Measurements from ENCODE around the gene MYO5B.
"Not testable (repeated sequence)": the region's sequence is repeated elsewhere in the genome, so short reads cannot be mapped to it uniquely, and the experiment has no call there.

Gene MYO5B

GRCh38 chr18:49804096-49804495 is 390.9 kb downstream of the MYO5B start:
- H3K4me2 ChIP-seq (ENCODE audit: low read depth, low read length), result no peak overlapping the region
- DNase-seq, result no peak
- H2AFZ ChIP-seq (ENCODE audit: low read length), result no peak overlapping the region
- H3F3A ChIP-seq (ENCODE audit: insufficient read depth, low read length), result no peaks in the 10 kb centered on the region
- H3K4me1 ChIP-seq (ENCODE audit: low read length), result no peaks in the 10 kb centered on the region
- H3K27me3 ChIP-seq (replicated peaks; ENCODE audit: insufficient read depth, low read length), result no peaks in the 10 kb centered on the region
- H3K9me3 ChIP-seq (replicated peaks; ENCODE audit: insufficient read depth, low read length), result no peaks in the 10 kb centered on the region
- no peak overlapping the region for H3K27ac ChIP-seq (ENCODE audit: low read length)
- H4K20me1 ChIP-seq (ENCODE audit: insufficient read depth, low read length), result no peaks in the 10 kb centered on the region
- peaks cover 56% of the 10 kb centered on the region for H3K79me2 ChIP-seq (ENCODE audit: low read length)
- no peaks in the 10 kb centered on the region for H3K36me3 ChIP-seq (replicated peaks; ENCODE audit: insufficient read depth, low read length)
- H3K9me2 ChIP-seq (replicated peaks; ENCODE audit: insufficient read depth, low read length), result no peaks in the 10 kb centered on the region
- H3K4me3 ChIP-seq (ENCODE audit: low read length), result no peak overlapping the region
- no peak overlapping the region for H3K9ac ChIP-seq (ENCODE audit: low read length)
- TF ChIP-seq EZH2 (optimal IDR thresholded peaks at IDR 0.05; ENCODE audit: low read depth, low read length) (no peak), CTCF (IDR thresholded peaks at IDR 0.05; ENCODE audit: low read length) (no peak), EZH2phosphoT487 (IDR thresholded peaks at IDR 0.05; ENCODE audit: low read length) (no peak)

GRCh38 chr18:49802623-49803022 is 392.3 kb downstream of the MYO5B start:
- H3K79me2 ChIP-seq (ENCODE audit: low read length), result peaks cover 42% of the 10 kb centered on the region
- H3K9me3 ChIP-seq (replicated peaks; ENCODE audit: insufficient read depth, low read length), result no peaks in the 10 kb centered on the region
- no peaks in the 10 kb centered on the region for H3K27me3 ChIP-seq (replicated peaks; ENCODE audit: insufficient read depth, low read length)
- no peaks in the 10 kb centered on the region for H3K36me3 ChIP-seq (replicated peaks; ENCODE audit: insufficient read depth, low read length)
- no peak overlapping the region for H3K4me3 ChIP-seq (ENCODE audit: low read length)
- H3F3A ChIP-seq (ENCODE audit: insufficient read depth, low read length), result no peaks in the 10 kb centered on the region
- no peak for DNase-seq
- H3K9ac ChIP-seq (ENCODE audit: low read length), result no peak overlapping the region
- no peak overlapping the region for H3K27ac ChIP-seq (ENCODE audit: low read length)
- H2AFZ ChIP-seq (ENCODE audit: low read length), result no peak overlapping the region
- H3K4me1 ChIP-seq (ENCODE audit: low read length), result no peaks in the 10 kb centered on the region
- H3K9me2 ChIP-seq (replicated peaks; ENCODE audit: insufficient read depth, low read length), result no peaks in the 10 kb centered on the region
- TF ChIP-seq EZH2 (optimal IDR thresholded peaks at IDR 0.05; ENCODE audit: low read depth, low read length) (no peak), CTCF (IDR thresholded peaks at IDR 0.05; ENCODE audit: low read length) (no peak), EZH2phosphoT487 (IDR thresholded peaks at IDR 0.05; ENCODE audit: low read length) (no peak)
- no peaks in the 10 kb centered on the region for H4K20me1 ChIP-seq (ENCODE audit: insufficient read depth, low read length)
- no peak overlapping the region for H3K4me2 ChIP-seq (ENCODE audit: low read depth, low read length)

- not testable (repeated sequence) for H3K9ac ChIP-seq (ENCODE audit: low read length); H2AFZ ChIP-seq (ENCODE audit: low read length); H3K4me3 ChIP-seq (ENCODE audit: low read length); H3K27me3 ChIP-seq (replicated peaks; ENCODE audit: insufficient read depth, low read length); DNase-seq; H4K20me1 ChIP-seq (ENCODE audit: insufficient read depth, low read length); H3K9me3 ChIP-seq (replicated peaks; ENCODE audit: insufficient read depth, low read length); H3K9me2 ChIP-seq (replicated peaks; ENCODE audit: insufficient read depth, low read length); H3K36me3 ChIP-seq (replicated peaks; ENCODE audit: insufficient read depth, low read length); H3K27ac ChIP-seq (ENCODE audit: low read length); H3K4me1 ChIP-seq (ENCODE audit: low read length); H3F3A ChIP-seq (ENCODE audit: insufficient read depth, low read length); H3K4me2 ChIP-seq (ENCODE audit: low read depth, low read length)
- peaks cover 21% of the 10 kb centered on the region for H3K79me2 ChIP-seq (ENCODE audit: low read length)
Measured at GRCh38 chr18:49800491-49800890, 394.5 kb downstream of the MYO5B start.

- not testable (repeated sequence) for H2AFZ ChIP-seq (ENCODE audit: low read length); H3K4me2 ChIP-seq (ENCODE audit: low read depth, low read length); H3K9me3 ChIP-seq (replicated peaks; ENCODE audit: insufficient read depth, low read length); H3K36me3 ChIP-seq (replicated peaks; ENCODE audit: insufficient read depth, low read length); H3K9me2 ChIP-seq (replicated peaks; ENCODE audit: insufficient read depth, low read length); H3K4me3 ChIP-seq (ENCODE audit: low read length); H3F3A ChIP-seq (ENCODE audit: insufficient read depth, low read length); H3K4me1 ChIP-seq (ENCODE audit: low read length); H3K27me3 ChIP-seq (replicated peaks; ENCODE audit: insufficient read depth, low read length); H4K20me1 ChIP-seq (ENCODE audit: insufficient read depth, low read length); H3K9ac ChIP-seq (ENCODE audit: low read length); H3K27ac ChIP-seq (ENCODE audit: low read length); DNase-seq
- H3K79me2 ChIP-seq (ENCODE audit: low read length), result peaks cover 14% of the 10 kb centered on the region
Measured at GRCh38 chr18:49799806-49800205, 395.1 kb downstream of the MYO5B start.
